Stimulated activated CD4-positive, alpha-beta T cell treated with anti-CD3 and anti-CD28 coated beads, Interleukin-1b, Interleukin-23, amount 100 ng/mL, for 1 hour (primary cell): ENCODE measurements around the gene CPVL.

Experiments
- DNase-seq, 2 donors: peaks; one replicate each; pipeline ENCODE4 v3.0.0-alpha.2; 2020; ENCODE audit warnings: low read depth in 2 of 2

CPVL gene

DNA sequence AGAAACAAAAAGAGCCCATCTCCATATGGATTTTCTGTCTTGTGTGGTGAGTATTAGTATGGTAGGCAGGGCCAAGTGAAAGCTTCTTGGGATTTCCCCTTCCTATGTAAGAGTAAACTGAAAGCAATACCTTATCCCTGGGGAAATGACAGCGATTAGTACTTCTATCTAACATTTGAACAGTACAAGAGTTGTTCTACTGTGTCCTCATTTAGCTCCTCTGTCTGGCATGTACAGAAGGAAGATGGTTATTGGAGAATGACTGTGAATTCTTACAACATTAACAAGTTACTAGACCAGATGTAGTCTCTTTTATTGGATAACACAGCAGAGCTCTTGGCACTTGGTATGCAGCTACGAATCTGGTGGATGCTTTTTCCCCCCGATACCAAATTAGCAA is 170.3 kb downstream of the CPVL start:
- DNase-seq: no peak

- no peak for DNase-seq
Observed at GRCh38 chr7:28973591-28973990, 172.7 kb downstream of the CPVL start.

GRCh38 chr7:28964056-28964455 is 182.3 kb downstream of the CPVL start:
- no peak for DNase-seq

DNA sequence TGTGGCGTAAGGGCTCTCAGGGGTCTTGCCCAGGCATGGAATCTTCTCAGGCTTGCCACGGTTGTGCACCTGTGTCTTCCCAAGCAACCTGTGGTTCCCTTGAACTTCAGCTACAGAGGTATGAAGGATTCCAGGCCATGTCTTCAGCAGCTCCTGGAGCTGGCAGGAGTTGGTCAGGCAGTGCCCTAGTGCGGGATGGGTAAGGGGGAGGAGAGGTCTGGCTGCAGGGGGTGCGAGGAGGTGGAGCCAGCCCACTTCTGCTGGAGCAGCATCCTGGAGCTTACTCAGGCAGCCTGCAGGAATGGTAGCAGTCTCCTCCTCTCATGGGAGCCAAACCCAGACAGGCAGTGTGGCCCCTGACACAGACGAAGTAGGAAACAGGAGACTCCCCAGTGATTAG is 184.4 kb downstream of the CPVL start:
- no peak for DNase-seq

DNA sequence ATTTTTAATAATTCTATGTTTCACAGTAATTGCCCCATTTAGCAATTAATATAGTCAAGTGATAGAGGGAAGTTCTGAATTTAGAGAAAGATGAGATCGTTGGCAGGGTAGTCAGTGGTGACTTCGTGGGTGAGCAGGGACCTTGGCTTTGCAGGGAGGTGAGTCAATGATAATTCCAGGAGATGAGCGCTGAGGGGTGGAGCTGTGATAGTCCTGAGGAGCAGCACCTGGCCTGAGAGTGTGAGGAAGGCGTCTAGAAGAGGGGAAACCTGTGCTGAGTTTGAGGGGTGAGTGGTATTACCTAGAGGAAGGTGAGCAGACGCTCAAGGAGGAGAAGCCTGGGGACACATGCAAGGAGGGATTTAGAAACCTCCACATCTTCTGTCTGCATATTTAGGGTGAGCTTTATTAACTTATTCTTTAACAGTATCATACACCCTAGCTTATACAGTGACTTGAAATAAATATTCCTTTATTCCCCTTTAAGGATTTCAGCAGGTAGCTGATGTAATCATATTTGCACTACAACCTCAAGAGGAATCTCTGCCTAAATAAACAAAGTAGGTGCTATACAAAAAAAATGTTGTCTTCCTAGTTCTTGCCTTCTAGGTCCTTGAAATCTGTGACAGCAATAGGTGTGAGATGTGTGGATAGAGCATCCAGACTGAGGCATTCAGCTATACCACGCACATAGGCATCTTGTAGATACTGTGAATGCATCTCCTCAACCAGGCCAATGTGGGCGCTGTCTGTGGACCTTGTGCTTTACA is 186.1 kb downstream of the CPVL start:
- DNase-seq: no peak

GRCh38 chr7:28958980-28959347 is 187.4 kb downstream of the CPVL start:
- DNase-seq: no peak

DNA sequence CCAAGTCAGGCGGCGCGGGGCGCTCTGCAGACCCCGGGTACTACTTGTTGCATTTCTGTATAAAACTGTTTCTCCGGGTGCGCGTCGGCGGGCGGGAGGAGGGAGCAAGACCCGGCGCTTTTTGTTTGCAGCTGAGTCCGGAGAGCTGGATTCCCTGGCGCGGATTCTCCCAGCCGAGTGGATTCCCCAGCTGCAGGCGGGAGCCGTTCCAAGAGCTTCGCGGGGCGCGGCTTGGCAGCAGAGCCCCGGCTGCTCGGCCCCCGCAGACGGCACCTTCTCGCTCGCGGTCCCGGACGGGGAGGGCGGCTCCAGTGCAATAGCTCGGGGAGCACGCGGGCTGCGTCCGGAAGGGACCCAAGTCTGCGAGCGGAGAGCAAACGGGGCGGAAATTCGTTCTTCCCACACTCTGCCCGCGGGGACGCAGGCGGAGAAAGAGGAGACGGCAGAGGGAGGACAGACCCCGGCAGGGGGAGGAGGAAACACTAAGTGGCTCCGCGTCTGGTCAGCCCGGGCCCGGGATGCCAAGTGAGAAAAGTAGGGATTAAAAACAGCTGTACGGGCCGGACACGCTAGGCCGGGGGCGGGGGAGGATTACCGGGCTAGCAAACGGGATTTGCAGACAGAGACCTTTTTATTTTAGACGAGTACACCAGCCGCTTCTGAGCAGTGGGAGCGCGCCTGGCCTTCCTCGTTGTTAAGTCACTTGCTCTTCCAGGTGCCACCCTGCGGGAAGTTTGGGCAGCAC is 187.9 kb downstream of the CPVL start, which contains the start of gene TRIL:
TRIL (minus strand) TSS at position 96 of the 745 bp plus-strand sequence. CDS start 284 bp downstream, outside the sequence.
- DNase-seq: no peak

DNA sequence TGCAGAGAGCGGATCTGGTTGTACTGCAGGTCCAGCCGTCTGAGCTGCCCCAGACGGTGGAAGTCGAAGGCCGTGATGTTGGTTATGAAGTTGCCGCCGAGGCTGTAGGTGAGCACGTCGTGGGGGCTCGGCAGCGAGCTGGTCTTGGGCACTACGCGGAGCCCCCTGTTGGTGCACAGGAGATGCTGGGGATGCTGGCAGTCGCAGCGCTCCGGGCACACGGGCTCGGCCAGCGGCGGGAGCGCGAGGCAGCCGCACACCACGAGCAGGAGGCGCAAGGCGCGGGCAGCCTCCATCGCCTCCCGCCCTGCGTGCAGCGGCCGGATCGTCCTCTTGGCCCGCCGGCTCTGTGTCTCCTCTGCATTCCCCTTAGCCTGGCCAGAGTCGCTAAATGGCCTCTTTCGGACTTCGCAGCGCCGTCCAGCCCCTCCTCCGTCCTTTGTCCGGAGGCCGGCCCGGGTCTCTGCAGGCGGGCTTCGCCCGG is 188.5 kb downstream of the CPVL start:
- DNase-seq: no peak

DNA sequence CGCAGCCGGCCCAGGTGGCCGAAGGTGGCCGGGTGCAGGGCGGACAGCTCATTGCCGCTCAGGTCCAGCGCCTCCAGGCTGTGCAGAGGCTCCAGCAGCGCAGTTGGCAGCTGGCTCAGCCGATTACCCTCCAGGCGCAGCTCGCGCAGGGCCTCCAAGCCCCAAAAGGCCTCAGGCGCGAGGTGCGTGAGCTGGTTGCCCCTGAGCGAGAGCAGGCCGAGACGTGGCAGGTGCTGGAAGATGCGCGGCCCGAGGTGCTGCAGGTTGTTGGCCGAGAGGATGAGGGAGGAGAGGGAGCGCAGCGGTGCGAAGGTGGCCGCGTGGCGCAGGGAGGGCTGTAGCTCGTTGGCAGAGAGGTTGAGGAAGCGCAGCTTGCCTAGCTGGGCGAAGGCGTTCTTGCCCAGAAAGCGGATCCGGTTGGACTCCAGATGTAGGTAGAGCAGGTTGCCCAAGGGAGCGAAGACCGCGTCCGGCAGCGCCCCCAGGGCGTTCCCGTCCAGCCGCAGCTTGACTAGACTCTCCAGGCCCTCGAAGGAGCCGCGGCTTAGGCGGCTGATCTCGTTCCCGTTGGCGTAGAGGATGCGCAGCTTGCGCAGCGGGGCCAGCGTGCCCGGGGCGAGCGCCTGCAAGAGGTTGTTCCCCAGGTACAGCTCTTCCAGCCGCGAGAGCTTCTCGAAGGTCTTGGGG is 189.1 kb downstream of the CPVL start:
- no peak for DNase-seq

- no peak for DNase-seq
Observed at GRCh38 chr7:28956608-28957063, 189.7 kb downstream of the CPVL start.

- DNase-seq: no peak
Observed at GRCh38 chr7:28955718-28956607, 190.4 kb downstream of the CPVL start.

DNA sequence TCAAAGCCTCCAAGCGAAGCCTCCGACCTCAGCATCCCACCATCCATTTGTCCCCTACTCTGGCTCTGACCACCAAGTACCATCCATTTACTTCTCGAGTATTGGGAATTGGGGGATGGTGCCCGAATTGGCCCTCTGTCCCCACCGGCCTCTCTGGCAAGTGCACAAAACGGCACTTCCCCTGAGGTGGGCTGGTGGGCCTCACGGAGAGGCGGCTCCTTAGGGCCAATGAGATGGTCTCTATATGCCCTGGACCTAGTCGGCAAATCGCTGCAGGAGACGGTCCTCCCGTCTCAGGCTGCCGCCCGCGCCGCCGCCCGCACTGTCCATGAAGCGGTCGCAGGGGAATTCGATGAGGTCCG is 191.0 kb downstream of the CPVL start:
- DNase-seq: no peak

GRCh38 chr7:28954946-28955345 is 191.4 kb downstream of the CPVL start:
- DNase-seq: no peak

DNA sequence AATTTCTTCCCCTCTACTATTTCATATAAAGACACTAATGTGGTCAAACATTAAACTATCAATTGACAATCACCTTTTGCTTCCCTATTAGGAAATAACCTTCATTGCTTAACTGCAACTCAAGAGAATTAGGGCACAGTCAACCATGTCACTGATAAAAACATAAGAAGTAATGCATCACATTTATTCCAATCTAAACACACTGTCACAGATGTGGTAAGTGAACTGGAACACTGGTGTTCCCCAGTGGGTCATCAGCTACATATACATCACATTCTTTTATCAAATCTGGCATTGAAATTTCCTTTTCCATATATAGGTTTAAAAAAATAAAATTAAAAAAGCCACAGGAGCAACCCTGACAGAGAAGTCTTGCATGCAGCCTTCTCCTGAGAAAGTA is 191.9 kb downstream of the CPVL start:
- DNase-seq: no peak

GRCh38 chr7:28953633-28954032 is 192.7 kb downstream of the CPVL start:
- DNase-seq: no peak
